HCT116 (cell line): ENCODE data around the gene SERINC1.

Experiments
- ATF3 ChIP-seq: IDR thresholded peaks from 2 replicates; pipeline ENCODE4 v1.6.1; 2012
- CEBPB ChIP-seq: IDR thresholded peaks from 2 replicates; pipeline ENCODE4 v1.6.1; 2012; ENCODE audit warnings: low read depth
- ELF1 ChIP-seq: IDR thresholded peaks from 2 replicates; pipeline ENCODE4 v1.6.1; 2012; ENCODE audit warnings: low read depth, borderline replicate concordance
- EZH2phosphoT487 ChIP-seq: fragments of 200-600 bp; IDR thresholded peaks from 2 replicates; pipeline ENCODE4 v1.6.1; 2018; ENCODE audit warnings: antibody characterized with exemption, borderline replicate concordance
- JUND ChIP-seq: IDR thresholded peaks from 2 replicates; pipeline ENCODE4 v1.6.1; 2012
- POLR2A ChIP-seq: IDR thresholded peaks from 2 replicates; pipeline ENCODE4 v1.7.0; 2011; ENCODE audit warnings: borderline replicate concordance; ENCODE audit not compliant: insufficient read depth, insufficient read length; ENCODE audit errors: extremely low read depth
- POLR2AphosphoS5 ChIP-seq: IDR thresholded peaks from 2 replicates; pipeline ENCODE4 v1.6.1; 2011; ENCODE audit warnings: mild to moderate bottlenecking, low read depth, low read length, moderate library complexity
- RAD21 ChIP-seq: IDR thresholded peaks from 2 replicates; pipeline ENCODE4 v1.6.1; 2012; ENCODE audit warnings: low read depth, mild to moderate bottlenecking
- SP1 ChIP-seq: IDR thresholded peaks from 2 replicates; pipeline ENCODE4 v1.6.1; 2012; ENCODE audit warnings: low read depth
- YY1 ChIP-seq: IDR thresholded peaks from 2 replicates; pipeline ENCODE4 v1.6.1; 2011; ENCODE audit warnings: low read length, low read depth, moderate library complexity, mild to moderate bottlenecking; ENCODE audit not compliant: insufficient replicate concordance; ENCODE audit errors: extremely low read depth
- ZBTB33 ChIP-seq: IDR thresholded peaks from 2 replicates; pipeline ENCODE4 v1.6.1; 2011; ENCODE audit warnings: mild to moderate bottlenecking, low read length, moderate library complexity; ENCODE audit not compliant: insufficient replicate concordance; ENCODE audit errors: extremely low read depth
- TF ChIP-seq, protein P1 (sequence below), 3 experiments: fragments of 200-600 bp in 1 of 3; sonication (generic) in 1 of 3; IDR thresholded peaks in 2 of 3; conservative IDR thresholded peaks in 1 of 3; 2 replicates each; pipeline ENCODE4 v1.5.1; 2012 to 2017; ENCODE audit warnings: low read depth in 2 of 3, low read length in 2 of 3, antibody characterized with exemption in 1 of 3, borderline replicate concordance in 1 of 3, control low read depth in 1 of 3, mild to moderate bottlenecking in 1 of 3, mixed read lengths in 1 of 3, mixed run types in 1 of 3, moderate library complexity in 1 of 3; ENCODE audit not compliant: insufficient read depth in 1 of 3

DNA sequence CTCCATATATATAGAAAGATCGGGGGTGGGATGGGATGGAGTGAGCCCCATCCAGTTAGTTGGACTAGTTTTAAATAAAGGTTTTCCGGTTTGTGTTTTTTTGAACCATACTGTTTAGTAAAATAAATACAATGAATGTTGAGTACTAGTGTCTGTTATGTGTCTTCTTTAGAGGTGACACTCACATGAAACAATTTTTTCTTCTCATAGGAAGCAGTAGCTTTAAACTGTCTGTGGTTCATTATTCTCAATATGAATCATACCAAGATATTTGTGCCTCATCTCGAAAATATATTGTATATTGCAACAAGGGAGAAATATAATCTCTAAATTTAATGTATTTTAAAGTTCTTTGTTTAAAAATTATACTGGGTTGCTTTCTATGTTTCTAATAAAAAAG lies 38.8 kb downstream of the SERINC1 start:
- TF ChIP-seq, protein P1, sequence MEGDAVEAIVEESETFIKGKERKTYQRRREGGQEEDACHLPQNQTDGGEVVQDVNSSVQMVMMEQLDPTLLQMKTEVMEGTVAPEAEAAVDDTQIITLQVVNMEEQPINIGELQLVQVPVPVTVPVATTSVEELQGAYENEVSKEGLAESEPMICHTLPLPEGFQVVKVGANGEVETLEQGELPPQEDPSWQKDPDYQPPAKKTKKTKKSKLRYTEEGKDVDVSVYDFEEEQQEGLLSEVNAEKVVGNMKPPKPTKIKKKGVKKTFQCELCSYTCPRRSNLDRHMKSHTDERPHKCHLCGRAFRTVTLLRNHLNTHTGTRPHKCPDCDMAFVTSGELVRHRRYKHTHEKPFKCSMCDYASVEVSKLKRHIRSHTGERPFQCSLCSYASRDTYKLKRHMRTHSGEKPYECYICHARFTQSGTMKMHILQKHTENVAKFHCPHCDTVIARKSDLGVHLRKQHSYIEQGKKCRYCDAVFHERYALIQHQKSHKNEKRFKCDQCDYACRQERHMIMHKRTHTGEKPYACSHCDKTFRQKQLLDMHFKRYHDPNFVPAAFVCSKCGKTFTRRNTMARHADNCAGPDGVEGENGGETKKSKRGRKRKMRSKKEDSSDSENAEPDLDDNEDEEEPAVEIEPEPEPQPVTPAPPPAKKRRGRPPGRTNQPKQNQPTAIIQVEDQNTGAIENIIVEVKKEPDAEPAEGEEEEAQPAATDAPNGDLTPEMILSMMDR (IDR thresholded peaks at IDR 0.05 in 2 of 3, conservative IDR thresholded peaks at IDR 0.05 in 1 of 3; ENCODE audit: borderline replicate concordance in 1 of 3, insufficient read depth in 1 of 3, low read depth in 2 of 3, low read length in 2 of 3), result no peak
- no peak for TF ChIP-seq JUND
- TF ChIP-seq POLR2AphosphoS5, result no peak
- TF ChIP-seq CEBPB, result no peak
- TF ChIP-seq ATF3, result no peak
- TF ChIP-seq SP1, result no peak
- TF ChIP-seq YY1, result no peak
- TF ChIP-seq ZBTB33, result no peak
- TF ChIP-seq POLR2A, result no peak
- TF ChIP-seq EZH2phosphoT487, result no peak
- TF ChIP-seq RAD21, result no peak
- no peak for TF ChIP-seq ELF1
